AG09319 (cell line): ENCODE results near the gene KCNN3.

Experiments used
- DNase-seq: peaks from one replicate; pipeline ENCODE4 v3.0.0-alpha.2; 2010; ENCODE audit warnings: low read depth; ENCODE audit errors: extremely low read depth
- TF ChIP-seq, protein P1 (sequence below): IDR thresholded peaks from 2 replicates; pipeline ENCODE4 v1.5.1; 2011; ENCODE audit warnings: low read depth, mild to moderate bottlenecking, inconsistent platforms, low read length, moderate library complexity

KCNN3 gene

DNA sequence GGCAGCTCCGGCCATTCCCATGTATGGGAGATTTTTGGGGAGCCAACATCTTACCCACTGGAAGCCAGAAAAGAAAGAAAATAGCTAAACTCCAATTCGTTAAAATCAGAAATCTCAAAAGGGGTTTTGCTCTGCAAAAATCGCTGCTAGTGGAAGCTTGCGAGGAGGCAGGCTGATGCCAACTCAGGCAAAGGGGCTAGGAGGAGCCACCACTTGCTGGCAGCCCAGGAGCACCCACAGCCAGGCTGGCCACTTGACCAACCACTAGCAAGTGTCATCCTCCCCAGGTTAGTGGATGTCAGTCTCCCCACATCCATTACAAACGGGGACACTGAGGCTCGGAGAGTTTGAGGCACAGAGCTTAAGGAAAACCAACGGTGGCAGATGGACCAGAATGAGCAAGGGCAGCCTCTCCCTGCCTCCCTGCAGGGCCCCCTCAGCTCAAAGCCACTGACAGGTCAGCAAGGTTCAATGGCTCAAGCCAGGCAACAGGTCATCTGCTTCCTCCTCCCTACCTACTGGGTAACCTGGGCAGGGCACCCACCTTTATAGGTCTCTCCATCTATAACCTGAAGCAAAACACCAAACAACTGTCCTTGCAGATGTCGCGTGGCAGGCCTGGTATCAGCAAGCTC is 10.8 kb downstream of the KCNN3 start:
- DNase-seq = no peak
- TF ChIP-seq, protein P1, sequence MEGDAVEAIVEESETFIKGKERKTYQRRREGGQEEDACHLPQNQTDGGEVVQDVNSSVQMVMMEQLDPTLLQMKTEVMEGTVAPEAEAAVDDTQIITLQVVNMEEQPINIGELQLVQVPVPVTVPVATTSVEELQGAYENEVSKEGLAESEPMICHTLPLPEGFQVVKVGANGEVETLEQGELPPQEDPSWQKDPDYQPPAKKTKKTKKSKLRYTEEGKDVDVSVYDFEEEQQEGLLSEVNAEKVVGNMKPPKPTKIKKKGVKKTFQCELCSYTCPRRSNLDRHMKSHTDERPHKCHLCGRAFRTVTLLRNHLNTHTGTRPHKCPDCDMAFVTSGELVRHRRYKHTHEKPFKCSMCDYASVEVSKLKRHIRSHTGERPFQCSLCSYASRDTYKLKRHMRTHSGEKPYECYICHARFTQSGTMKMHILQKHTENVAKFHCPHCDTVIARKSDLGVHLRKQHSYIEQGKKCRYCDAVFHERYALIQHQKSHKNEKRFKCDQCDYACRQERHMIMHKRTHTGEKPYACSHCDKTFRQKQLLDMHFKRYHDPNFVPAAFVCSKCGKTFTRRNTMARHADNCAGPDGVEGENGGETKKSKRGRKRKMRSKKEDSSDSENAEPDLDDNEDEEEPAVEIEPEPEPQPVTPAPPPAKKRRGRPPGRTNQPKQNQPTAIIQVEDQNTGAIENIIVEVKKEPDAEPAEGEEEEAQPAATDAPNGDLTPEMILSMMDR = no peak

DNA sequence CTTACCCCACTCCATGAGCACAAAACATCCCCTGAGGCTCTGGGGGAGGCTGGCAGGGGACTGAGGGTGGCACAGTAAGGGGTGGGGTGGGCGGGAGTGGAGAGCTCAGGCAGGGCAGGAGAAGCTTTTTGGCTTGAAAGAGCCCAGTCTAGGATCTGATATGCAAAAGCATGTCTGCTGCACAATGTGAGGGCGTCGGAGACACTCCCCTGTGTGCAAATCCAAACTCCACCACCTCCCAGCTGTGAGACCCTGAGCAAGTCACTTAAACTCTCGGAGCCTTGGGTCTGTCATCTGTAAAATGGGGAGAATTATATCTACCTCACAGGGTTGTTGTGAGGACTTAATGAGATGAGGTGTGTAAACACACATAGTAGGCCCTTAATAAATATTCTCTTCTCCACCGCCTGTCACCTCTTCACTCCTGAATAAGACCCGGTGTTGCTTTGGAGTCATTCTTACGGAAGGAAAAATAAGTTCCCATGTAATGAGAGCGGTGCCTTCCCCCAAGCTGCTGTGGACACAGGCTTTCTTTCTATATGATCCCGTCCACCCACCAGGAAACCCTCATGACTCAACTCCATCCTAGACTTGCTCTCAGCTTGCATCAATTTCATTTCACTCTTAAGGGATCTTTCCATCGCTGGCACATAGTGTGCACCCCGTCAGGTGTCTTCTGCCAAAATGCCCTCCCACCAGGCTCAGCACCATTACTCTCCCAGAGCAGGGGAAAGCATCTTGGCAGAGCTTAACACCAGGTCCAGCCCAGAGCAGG is 12.5 kb downstream of the KCNN3 start:
- DNase-seq = no peak
- TF ChIP-seq, protein P1 = no peak

DNA sequence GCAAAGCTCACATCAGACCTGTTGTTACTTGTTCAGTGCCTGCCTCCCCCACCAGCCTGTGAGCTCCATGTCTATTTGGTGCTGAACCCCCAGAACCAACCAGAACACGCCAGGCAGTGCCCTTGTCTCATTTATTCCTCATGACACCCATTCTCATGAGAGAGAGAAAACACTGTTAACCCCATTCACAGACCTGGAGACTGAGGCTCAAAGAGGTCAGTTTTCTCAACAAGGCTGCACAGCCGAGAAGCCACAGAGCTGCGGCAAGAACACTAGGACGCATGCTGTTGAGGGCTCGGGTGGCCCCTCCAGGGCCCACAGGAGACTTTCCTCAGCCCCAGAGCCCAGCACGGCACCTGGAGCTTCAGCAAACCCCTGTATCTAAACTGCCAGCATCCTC is 13.1 kb downstream of the KCNN3 start:
- TF ChIP-seq, protein P1 = no peak

DNA sequence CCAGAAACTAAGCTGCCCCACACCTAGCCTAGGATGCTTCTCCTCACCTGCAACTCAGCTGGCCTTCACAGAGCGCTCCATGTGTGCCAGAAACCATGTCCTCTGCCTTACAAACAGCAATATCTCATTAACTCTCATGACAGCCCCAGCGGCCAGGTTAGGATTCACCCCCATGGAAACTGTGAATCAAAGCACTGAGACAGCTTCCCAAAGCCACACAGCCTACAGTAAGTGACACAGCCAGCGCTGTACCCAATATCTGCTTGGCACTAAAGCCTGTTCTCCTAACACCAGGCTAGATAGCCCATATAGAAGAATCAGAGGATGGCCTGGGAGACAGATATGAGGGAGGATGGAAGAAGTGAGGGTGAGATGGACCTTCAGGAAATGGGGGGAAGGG is 13.5 kb downstream of the KCNN3 start:
- DNase-seq = no peak
- TF ChIP-seq, protein P1 = no peak

More for the DNA sequence above, 13.1 kb downstream of the KCNN3 start:
- no peak for DNase-seq

DNA sequence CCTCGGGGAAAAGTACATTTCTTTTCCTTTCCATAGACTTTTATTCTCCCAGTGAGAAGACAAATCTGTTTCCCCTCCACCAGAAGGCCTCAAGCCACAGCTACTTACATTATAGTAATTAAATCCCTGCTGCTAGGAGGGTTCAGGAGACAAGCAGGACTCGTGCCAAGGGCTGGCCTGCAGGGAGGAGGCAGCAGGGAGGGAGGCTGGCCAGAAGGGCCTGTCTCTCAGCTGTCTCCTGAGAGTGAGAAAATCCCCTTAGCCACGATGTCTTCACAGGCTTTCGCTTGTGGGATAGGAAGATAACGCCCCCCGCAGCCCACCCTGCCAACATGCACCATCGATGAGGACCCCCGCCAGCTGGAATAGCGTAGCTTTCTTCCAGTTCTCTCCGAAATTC is 14.0 kb downstream of the KCNN3 start:
- TF ChIP-seq, protein P1 = no peak
- DNase-seq = no peak

DNA sequence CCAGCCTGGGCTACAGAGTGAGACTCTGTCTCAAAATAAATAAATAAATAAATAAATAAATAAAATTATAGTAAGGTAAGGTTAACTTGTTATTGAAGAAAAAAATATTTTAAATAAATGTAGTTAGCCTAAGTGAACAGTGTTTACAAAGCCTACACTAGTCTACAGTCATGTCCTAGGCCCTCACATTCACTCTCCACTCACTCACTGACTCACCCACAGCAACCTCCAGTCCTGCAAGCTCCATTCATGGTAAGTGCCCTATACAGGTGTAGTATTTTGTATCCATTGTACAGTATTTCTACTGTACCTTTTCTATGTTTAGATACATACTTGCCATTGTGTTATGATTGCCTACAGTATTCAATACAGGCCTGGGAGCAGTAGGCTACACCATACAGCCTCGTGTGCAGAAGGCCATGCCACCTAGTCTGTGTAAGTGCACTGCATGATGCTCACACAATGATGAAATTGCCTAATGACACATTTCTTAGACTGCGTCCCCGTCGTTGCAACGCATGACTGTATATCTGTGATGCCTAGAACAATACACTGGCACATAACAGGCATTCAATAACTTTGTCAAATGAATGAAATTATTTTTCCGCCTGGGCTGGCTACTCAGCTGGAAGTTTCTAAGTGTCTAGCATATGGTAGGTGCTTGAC is 14.8 kb downstream of the KCNN3 start:
- TF ChIP-seq, protein P1 = no peak
- DNase-seq = no peak

DNA sequence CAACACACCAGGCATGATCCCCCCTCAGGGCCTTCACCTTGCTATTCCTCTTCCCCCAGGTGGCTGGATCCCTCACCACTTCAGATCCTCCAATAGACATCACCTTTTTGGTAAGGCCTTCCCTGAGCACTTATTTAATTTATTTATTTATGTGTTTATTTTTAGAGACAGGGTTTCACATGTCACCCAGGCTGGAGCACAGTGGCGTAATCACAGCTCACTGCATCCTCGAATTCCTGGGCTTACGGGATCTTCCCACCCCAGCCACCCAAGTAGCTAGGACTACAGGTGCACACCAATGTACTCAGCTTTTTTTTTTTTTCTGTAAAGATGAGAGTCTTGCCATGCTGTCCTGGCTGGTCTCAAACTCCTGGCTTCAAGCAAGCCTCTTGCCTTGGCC is 17.2 kb downstream of the KCNN3 start:
- TF ChIP-seq, protein P1 = no peak
- DNase-seq = no peak
